ENCODE measurements around the gene TPM1. TPM values are rescaled to one million over a fixed set of nuclear protein-coding genes. Genes with fewer than 3 reads are reported as not detected.
A peak's percentile ranks its signal among the peaks of the same experiment; 100 is the strongest.

TPM1 gene
- total RNA-seq, 2 donors from 2014 or later: 1,343 to 1,694 TPM

GRCh38 chr15:63037976-63038720 lies 4.4 kb upstream of the TPM1 start:
- DNase-seq (ENCODE audit: low spot score): no peak
- intact Hi-C loops (cut with DNase I): no loop called here

GRCh38 chr15:63038926-63039673 lies 3.4 kb upstream of the TPM1 start:
- intact Hi-C loops (cut with DNase I): no loop called here
- DNase-seq (ENCODE audit: low spot score): no peak

- intact Hi-C loops (cut with DNase I): loop anchor here in 1 of 2 donors (5.0 kb wide), 1 partner anchor 193 kb away; no protein-coding TSS in a partner anchor
- DNase-seq (ENCODE audit: low spot score): no peak
Observed at GRCh38 chr15:63039811-63040210, 2.7 kb upstream of the TPM1 start.

GRCh38 chr15:63040509-63040908 lies 2.0 kb upstream of the TPM1 start:
- intact Hi-C loops (cut with DNase I): loop anchor here in 1 of 2 donors (5.0 kb wide), 1 partner anchor 193 kb away; no protein-coding TSS in a partner anchor
- no peak for DNase-seq (ENCODE audit: low spot score)

- DNase-seq (ENCODE audit: low spot score): no peak
- intact Hi-C loops (cut with DNase I): loop anchor here in 1 of 2 donors (5.0 kb wide), 1 partner anchor 194 kb away; no protein-coding TSS in a partner anchor
Observed at GRCh38 chr15:63040954-63041353, 1.6 kb upstream of the TPM1 start.

- DNase-seq (ENCODE audit: low spot score): no peak
- intact Hi-C loops (cut with DNase I): loop anchor here in 1 of 2 donors (5.0 kb wide), 1 partner anchor 194 kb away; no protein-coding TSS in a partner anchor
Observed at GRCh38 chr15:63041402-63041973, 1.1 kb upstream of the TPM1 start.

GRCh38 chr15:63042877-63043334 lies 359 bp downstream of the TPM1 start:
- no peak for DNase-seq (ENCODE audit: low spot score)
- intact Hi-C loops (cut with DNase I): loop anchor here in 1 of 2 donors (5.0 kb wide), 1 partner anchor 196 kb away; no protein-coding TSS in a partner anchor

GRCh38 chr15:63043335-63044076 lies 959 bp downstream of the TPM1 start:
- DNase-seq (ENCODE audit: low spot score): peak; percentile 86
- intact Hi-C loops (cut with DNase I): loop anchor here in 1 of 2 donors (5.0 kb wide), 1 partner anchor 196 kb away; no protein-coding TSS in a partner anchor

GRCh38 chr15:63044077-63044644 lies 1.6 kb downstream of the TPM1 start:
- intact Hi-C loops (cut with DNase I): loop anchor here in 1 of 2 donors (5.0 kb wide), 1 partner anchor 197 kb away; no protein-coding TSS in a partner anchor
- no peak for DNase-seq (ENCODE audit: low spot score)

- intact Hi-C loops (cut with DNase I): loop anchor here in 1 of 2 donors (5.0 kb wide), 1 partner anchor 198 kb away; no protein-coding TSS in a partner anchor
- DNase-seq (ENCODE audit: low spot score): no peak
Observed at GRCh38 chr15:63044645-63045464, 2.3 kb downstream of the TPM1 start.

- DNase-seq (ENCODE audit: low spot score): no peak
- intact Hi-C loops (cut with DNase I): no loop called here
Observed at GRCh38 chr15:63045465-63045840, 2.9 kb downstream of the TPM1 start.

GRCh38 chr15:63045879-63046278 lies 3.3 kb downstream of the TPM1 start:
- intact Hi-C loops (cut with DNase I): no loop called here
- no peak for DNase-seq (ENCODE audit: low spot score)

GRCh38 chr15:63046917-63047760 lies 4.6 kb downstream of the TPM1 start:
- no peak for DNase-seq (ENCODE audit: low spot score)
- intact Hi-C loops (cut with DNase I): no loop called here

GRCh38 chr15:63047792-63048114 lies 5.2 kb downstream of the TPM1 start:
- intact Hi-C loops (cut with DNase I): no loop called here
- no peak for DNase-seq (ENCODE audit: low spot score)

GRCh38 chr15:63048115-63048775 lies 5.7 kb downstream of the TPM1 start:
- intact Hi-C loops (cut with DNase I): no loop called here
- DNase-seq (ENCODE audit: low spot score): peak; percentile 96

- intact Hi-C loops (cut with DNase I): no loop called here
- DNase-seq (ENCODE audit: low spot score): no peak
Observed at GRCh38 chr15:63048776-63049665, 6.5 kb downstream of the TPM1 start.
